Caco-2 (cell line): ENCODE results near the gene TNFAIP3. TPM values are rescaled to one million over a fixed set of nuclear protein-coding genes. Genes with fewer than 3 reads are reported as not detected.

ENCODE experiments used
- BruUV-seq: library from RNA; stranded (reverse); fragments of 400-500 nt; replicated peaks from 2 replicates; lab custom pipeline; 2021; lab: Mats Ljungman, UMichigan
- CTCF ChIA-PET: fragments of 300-600 bp; sonication (Branson Sonifier 250); formaldehyde crosslinking; loops from one replicate; lab custom pipeline; 2022; ENCODE audit warnings: antibody characterized with exemption; lab: Charles Lee
- POLR2A ChIA-PET: fragments of 300-600 bp; sonication (Branson Sonifier 250); formaldehyde crosslinking; loops from one replicate; lab custom pipeline; 2022; ENCODE audit warnings: antibody characterized with exemption; lab: Charles Lee
- DNase-seq, 2 experiments: peaks; one replicate each; pipeline versions ENCODE4 v3.0.0 to v3.0.0-alpha.2; 2020 to 2022
- H3K27me3 ChIP-seq: replicated peaks from 2 replicates; pipeline ENCODE4 v1.6.0; 2011; ENCODE audit warnings: low read length; ENCODE audit not compliant: control insufficient read depth, insufficient read depth
- H3K36me3 ChIP-seq: 2 replicates; pipeline ENCODE4 v1.5.1; 2011; ENCODE audit warnings: low read length; ENCODE audit not compliant: control insufficient read depth, insufficient read depth
- H3K4me1 ChIP-seq: fragments of 250-450 bp; sonication (Bioruptor Pico); 2 replicates; pipeline ENCODE4 v1.5.1; 2020; ENCODE audit warnings: mild to moderate bottlenecking
- H3K4me3 ChIP-seq: 2 replicates; pipeline ENCODE4 v1.5.1; 2011; ENCODE audit warnings: low read depth, mild to moderate bottlenecking, control low read depth, low read length
- H3K9me3 ChIP-seq: fragments of 250-450 bp; sonication (Bioruptor Pico); 2 replicates; pipeline ENCODE4 v1.5.1; 2020; ENCODE audit warnings: mild to moderate bottlenecking, moderate library complexity
- H3K27ac Mint-ChIP-seq: one replicate; pipeline ENCODE4 v1.8.0; 2022; ENCODE audit warnings: mixed read lengths; ENCODE audit not compliant: unreplicated experiment
- H3K27me3 Mint-ChIP-seq: one replicate; pipeline ENCODE4 v1.8.0; 2022; ENCODE audit warnings: mixed read lengths; ENCODE audit not compliant: insufficient read depth, unreplicated experiment
- H3K36me3 Mint-ChIP-seq: one replicate; pipeline ENCODE4 v1.8.0; 2022; ENCODE audit warnings: mild to moderate bottlenecking, mixed read lengths; ENCODE audit not compliant: insufficient read depth, unreplicated experiment
- H3K4me1 Mint-ChIP-seq: one replicate; pipeline ENCODE4 v1.8.0; 2022; ENCODE audit warnings: low read depth, mixed read lengths; ENCODE audit not compliant: unreplicated experiment
- H3K4me3 Mint-ChIP-seq: one replicate; pipeline ENCODE4 v1.8.0; 2022; ENCODE audit warnings: mild to moderate bottlenecking, moderate library complexity, mixed read lengths; ENCODE audit not compliant: unreplicated experiment
- H3K9me3 Mint-ChIP-seq: one replicate; pipeline ENCODE4 v1.8.0; 2022; ENCODE audit warnings: mixed read lengths; ENCODE audit not compliant: unreplicated experiment
- intact Hi-C: fragments of 100-400 bp; cut with micrococcal nuclease; formaldehyde crosslinking; loops from one replicate; pipeline ENCODE4 v1.10.0; 2022; ENCODE audit not compliant: unreplicated experiment
- total RNA-seq: library from RNA; stranded (reverse); gene quantifications from 2 replicates; pipeline ENCODE4 v1.2.3, GENCODE V29; 2022
- TF ChIP-seq, protein P1 (sequence below), 2 experiments: fragments of 200-600 bp in 1 of 2; IDR thresholded peaks; 1 replicate in 1 of 2; 2 replicates in 1 of 2; pipeline versions ENCODE4 v1.5.1 to v1.8.0; 2011 to 2022; ENCODE audit warnings: antibody characterized with exemption in 1 of 2, control low read depth in 1 of 2, inconsistent platforms in 1 of 2, low read depth in 1 of 2, low read length in 1 of 2, mild to moderate bottlenecking in 1 of 2, moderate library complexity in 1 of 2; ENCODE audit not compliant: insufficient read depth in 1 of 2, severe bottlenecking in 1 of 2, unreplicated experiment in 1 of 2

Gene TNFAIP3
- total RNA-seq, 1 experiment from 2014 or later = 45.7 TPM

DNA sequence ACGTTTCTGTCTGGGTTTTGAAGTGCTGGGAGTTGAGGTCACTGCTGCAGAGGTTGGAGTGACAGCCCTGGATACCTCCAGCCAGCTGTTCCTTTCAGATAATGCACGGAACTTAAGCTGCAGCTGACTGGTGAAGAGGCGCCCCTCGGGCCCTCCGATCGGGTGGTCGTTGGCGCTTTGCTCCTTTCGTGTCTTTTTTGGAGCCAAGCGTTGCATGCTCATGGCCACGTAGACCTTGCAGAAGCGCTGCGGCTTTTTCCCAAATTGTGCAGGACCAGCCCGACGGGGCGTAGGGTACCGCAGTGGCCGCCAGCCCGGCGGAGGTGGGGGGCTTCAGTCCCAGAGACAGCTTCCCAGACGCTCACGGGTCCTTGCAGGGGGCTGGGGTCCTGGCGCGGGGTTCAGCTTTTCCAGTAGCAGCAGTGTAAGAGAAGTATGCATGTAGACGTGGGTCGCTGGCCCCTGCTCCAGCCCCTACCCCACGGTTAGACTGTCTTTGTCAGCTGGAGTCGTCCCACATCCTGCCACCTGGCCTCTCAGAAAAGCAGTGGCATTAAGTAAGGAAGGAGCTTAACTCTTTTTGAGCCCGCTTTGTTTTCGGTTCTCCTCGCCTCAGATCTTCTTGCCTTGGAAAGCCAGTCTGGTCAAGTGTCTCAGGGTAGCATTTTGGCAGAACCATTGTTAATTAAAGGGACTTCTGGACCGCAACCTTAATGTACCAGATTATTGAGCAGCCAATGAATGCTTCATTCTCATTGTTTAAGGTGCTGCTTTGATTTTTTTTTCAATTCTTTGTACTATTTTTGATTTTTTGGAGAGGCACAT is 838 bp downstream of the TNFAIP3 start:
- POLR2A ChIA-PET = interaction anchor here (0.8 to 1.5 kb wide), 3 partner anchors 68 to 219 kb away, joined by 3 to 4 read pairs (median 3); no protein-coding TSS in a partner anchor
- intact Hi-C loops = loop anchor here (1.0 to 5.0 kb wide), 8 partner anchors 68 to 221 kb away; no protein-coding TSS in a partner anchor
- Histone ChIP-seq H3K9me3 (no peaks in the 10 kb centered on the region), H3K4me3 (peak overlapping the region; percentile 76), H3K27me3 (no peaks in the 10 kb centered on the region), H3K36me3 (no peaks in the 10 kb centered on the region), H3K4me1 (peaks cover 44% of the 10 kb centered on the region)
- H3K36me3 Mint-ChIP-seq = peaks cover 35% of the 10 kb centered on the region
- no peaks in the 10 kb centered on the region for H3K9me3 Mint-ChIP-seq
- H3K27ac Mint-ChIP-seq = peak overlapping the region; percentile 97
- peak overlapping the region; percentile 94 for H3K4me3 Mint-ChIP-seq
- no peaks in the 10 kb centered on the region for H3K27me3 Mint-ChIP-seq
- TF ChIP-seq, protein P1, sequence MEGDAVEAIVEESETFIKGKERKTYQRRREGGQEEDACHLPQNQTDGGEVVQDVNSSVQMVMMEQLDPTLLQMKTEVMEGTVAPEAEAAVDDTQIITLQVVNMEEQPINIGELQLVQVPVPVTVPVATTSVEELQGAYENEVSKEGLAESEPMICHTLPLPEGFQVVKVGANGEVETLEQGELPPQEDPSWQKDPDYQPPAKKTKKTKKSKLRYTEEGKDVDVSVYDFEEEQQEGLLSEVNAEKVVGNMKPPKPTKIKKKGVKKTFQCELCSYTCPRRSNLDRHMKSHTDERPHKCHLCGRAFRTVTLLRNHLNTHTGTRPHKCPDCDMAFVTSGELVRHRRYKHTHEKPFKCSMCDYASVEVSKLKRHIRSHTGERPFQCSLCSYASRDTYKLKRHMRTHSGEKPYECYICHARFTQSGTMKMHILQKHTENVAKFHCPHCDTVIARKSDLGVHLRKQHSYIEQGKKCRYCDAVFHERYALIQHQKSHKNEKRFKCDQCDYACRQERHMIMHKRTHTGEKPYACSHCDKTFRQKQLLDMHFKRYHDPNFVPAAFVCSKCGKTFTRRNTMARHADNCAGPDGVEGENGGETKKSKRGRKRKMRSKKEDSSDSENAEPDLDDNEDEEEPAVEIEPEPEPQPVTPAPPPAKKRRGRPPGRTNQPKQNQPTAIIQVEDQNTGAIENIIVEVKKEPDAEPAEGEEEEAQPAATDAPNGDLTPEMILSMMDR (IDR thresholded peaks at IDR 0.05; ENCODE audit: insufficient read depth in 1 of 2, low read depth in 1 of 2, low read length in 1 of 2, severe bottlenecking in 1 of 2, unreplicated experiment in 1 of 2) = no peak
- peaks cover 19% of the 10 kb centered on the region for H3K4me1 Mint-ChIP-seq
- BruUV-seq = no TSS peak
- CTCF ChIA-PET = interaction anchor here (0.5 to 1.8 kb wide), 12 partner anchors 56 to 626 kb away, joined by 3 to 12 read pairs (median 5); no protein-coding TSS in a partner anchor
- DNase-seq = no peak

DNA sequence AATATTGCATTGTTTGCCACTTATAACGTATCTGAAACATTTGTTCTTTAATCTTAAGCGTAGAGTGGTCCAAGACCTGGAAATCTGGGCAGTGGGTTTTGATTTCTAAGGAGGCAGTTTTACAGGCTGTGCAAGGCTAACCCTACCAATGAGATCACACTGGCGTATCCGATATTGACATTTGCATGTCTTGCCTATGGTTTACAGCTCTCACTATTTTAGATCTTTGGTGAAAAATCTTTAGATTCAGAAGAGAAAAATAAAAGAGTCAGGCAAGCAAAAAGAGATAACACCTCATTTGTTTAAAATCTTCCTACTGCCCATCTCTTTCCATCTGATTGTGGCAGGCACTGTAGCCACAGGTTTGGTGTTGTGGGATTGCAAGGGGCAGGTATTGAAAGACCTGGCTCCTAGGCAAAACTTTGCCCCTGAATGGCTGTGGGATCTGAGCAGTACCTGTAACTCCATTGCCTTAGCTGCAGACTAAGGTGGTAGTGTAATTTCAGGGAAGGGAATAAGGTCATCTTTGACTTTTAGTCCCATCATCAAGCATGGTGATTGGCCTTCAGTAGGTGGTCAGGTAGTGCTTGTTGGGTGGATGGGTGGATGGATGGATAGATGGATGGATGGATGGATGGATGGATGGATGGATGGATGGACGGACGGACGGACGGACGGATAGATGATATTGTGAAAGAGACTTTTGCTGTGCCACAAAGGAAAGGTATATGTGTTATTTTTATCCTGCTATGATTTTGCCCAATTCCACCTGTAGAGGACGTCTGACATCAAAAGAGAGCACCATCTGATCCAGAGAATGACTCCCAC is 1.9 kb downstream of the TNFAIP3 start:
- ChIA-PET POLR2A (interaction anchor here (1.5 kb wide), 1 partner anchor 69 kb away, joined by 3 read pairs; no protein-coding TSS in a partner anchor), CTCF (interaction anchor here (1.5 to 1.6 kb wide), 2 partner anchors 76 to 146 kb away, joined by 3 to 7 read pairs; no protein-coding TSS in a partner anchor)
- TF ChIP-seq, protein P1 (IDR thresholded peaks at IDR 0.05; ENCODE audit: insufficient read depth in 1 of 2, low read depth in 1 of 2, low read length in 1 of 2, severe bottlenecking in 1 of 2, unreplicated experiment in 1 of 2) = no peak
- Histone ChIP-seq H3K4me1 (peaks cover 55% of the 10 kb centered on the region), H3K4me3 (peak overlapping the region; percentile 76), H3K27me3 (no peaks in the 10 kb centered on the region), H3K9me3 (no peaks in the 10 kb centered on the region), H3K36me3 (no peaks in the 10 kb centered on the region)
- peak overlapping the region; percentile 94 for H3K4me3 Mint-ChIP-seq
- H3K9me3 Mint-ChIP-seq = no peaks in the 10 kb centered on the region
- no peaks in the 10 kb centered on the region for H3K27me3 Mint-ChIP-seq
- BruUV-seq = TSS peak; percentile 36
- no peak for DNase-seq
- peak overlapping the region; percentile 47 for H3K27ac Mint-ChIP-seq
- H3K36me3 Mint-ChIP-seq = peaks cover 46% of the 10 kb centered on the region
- peaks cover 28% of the 10 kb centered on the region for H3K4me1 Mint-ChIP-seq
- intact Hi-C loops = loop anchor here (5.0 kb wide), 2 partner anchors 147 to 222 kb away; no protein-coding TSS in a partner anchor
